ENCODE measurements around the gene TRAP1. TPM values are rescaled to one million over a fixed set of nuclear protein-coding genes. Genes with fewer than 3 reads are reported as not detected.

Gene TRAP1
- total and polyA plus RNA-seq, 2 experiments from 2014 or later: 143 to 228 TPM

DNA sequence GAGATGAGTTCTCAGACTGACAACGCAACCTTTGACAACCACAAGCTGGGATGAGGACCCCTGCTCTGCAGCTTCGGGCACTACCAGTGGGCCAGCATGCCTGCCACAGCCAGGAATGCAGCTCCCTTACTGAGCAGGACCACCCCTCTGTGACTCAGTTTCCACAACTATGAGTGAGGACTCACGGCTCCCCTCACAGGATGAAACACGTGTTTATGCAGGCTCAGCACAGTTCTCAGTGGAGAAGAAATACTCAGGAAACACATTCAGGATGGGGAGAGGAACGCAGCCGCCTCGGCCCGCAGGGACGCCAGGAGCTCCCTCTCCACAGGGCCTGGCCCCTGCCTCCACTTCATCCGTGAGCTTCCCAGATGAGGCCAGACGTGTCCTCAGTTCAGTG, 48.7 kb downstream of the TRAP1 start:
- H3K4me3 ChIP-seq: no peak overlapping the region
- no peaks in the 10 kb centered on the region for H3K79me2 ChIP-seq (replicated peaks; ENCODE audit: insufficient read depth)
- H3K36me3 Mint-ChIP-seq (ENCODE audit: low read depth): peaks cover 79% of the 10 kb centered on the region
- no peaks in the 10 kb centered on the region for H3K4me1 ChIP-seq (ENCODE audit: insufficient read depth)
- peaks cover 11% of the 10 kb centered on the region for H3K27me3 Mint-ChIP-seq (ENCODE audit: insufficient read depth, low read depth, poor library complexity)
- no peaks in the 10 kb centered on the region for H3K9me3 Mint-ChIP-seq
- H3K36me3 ChIP-seq (ENCODE audit: insufficient read depth): peaks cover 10% of the 10 kb centered on the region
- H3K27me3 ChIP-seq (ENCODE audit: insufficient read depth): no peaks in the 10 kb centered on the region
- ATAC-seq (no peak), DNase-seq (ENCODE audit: low spot score) (no peak)
- no peak for TF ChIP-seq EZH2 (IDR thresholded peaks at IDR 0.05; ENCODE audit: low read depth, unreplicated experiment)
- TF ChIP-seq NANOG (IDR thresholded peaks at IDR 0.05; ENCODE audit: borderline replicate concordance): no peak
- no peak for TF ChIP-seq ETS1 (IDR thresholded peaks at IDR 0.05)
- no peak for TF ChIP-seq EZH2phosphoT487 (IDR thresholded peaks at IDR 0.05; ENCODE audit: unreplicated experiment)
- TF ChIP-seq CREB1 (CRISPR knock-in tag; IDR thresholded peaks at IDR 0.05; ENCODE audit: low read depth): no peak
- TF ChIP-seq ZNF114 (CRISPR knock-in tag; IDR thresholded peaks at IDR 0.05): no peak
- TF ChIP-seq CTCF (conservative IDR thresholded peaks at IDR 0.05; ENCODE audit: low read depth in 2 of 2): no peak
- TF ChIP-seq REST (IDR thresholded peaks at IDR 0.05; ENCODE audit: unreplicated experiment): no peak
- TF ChIP-seq, protein P1, sequence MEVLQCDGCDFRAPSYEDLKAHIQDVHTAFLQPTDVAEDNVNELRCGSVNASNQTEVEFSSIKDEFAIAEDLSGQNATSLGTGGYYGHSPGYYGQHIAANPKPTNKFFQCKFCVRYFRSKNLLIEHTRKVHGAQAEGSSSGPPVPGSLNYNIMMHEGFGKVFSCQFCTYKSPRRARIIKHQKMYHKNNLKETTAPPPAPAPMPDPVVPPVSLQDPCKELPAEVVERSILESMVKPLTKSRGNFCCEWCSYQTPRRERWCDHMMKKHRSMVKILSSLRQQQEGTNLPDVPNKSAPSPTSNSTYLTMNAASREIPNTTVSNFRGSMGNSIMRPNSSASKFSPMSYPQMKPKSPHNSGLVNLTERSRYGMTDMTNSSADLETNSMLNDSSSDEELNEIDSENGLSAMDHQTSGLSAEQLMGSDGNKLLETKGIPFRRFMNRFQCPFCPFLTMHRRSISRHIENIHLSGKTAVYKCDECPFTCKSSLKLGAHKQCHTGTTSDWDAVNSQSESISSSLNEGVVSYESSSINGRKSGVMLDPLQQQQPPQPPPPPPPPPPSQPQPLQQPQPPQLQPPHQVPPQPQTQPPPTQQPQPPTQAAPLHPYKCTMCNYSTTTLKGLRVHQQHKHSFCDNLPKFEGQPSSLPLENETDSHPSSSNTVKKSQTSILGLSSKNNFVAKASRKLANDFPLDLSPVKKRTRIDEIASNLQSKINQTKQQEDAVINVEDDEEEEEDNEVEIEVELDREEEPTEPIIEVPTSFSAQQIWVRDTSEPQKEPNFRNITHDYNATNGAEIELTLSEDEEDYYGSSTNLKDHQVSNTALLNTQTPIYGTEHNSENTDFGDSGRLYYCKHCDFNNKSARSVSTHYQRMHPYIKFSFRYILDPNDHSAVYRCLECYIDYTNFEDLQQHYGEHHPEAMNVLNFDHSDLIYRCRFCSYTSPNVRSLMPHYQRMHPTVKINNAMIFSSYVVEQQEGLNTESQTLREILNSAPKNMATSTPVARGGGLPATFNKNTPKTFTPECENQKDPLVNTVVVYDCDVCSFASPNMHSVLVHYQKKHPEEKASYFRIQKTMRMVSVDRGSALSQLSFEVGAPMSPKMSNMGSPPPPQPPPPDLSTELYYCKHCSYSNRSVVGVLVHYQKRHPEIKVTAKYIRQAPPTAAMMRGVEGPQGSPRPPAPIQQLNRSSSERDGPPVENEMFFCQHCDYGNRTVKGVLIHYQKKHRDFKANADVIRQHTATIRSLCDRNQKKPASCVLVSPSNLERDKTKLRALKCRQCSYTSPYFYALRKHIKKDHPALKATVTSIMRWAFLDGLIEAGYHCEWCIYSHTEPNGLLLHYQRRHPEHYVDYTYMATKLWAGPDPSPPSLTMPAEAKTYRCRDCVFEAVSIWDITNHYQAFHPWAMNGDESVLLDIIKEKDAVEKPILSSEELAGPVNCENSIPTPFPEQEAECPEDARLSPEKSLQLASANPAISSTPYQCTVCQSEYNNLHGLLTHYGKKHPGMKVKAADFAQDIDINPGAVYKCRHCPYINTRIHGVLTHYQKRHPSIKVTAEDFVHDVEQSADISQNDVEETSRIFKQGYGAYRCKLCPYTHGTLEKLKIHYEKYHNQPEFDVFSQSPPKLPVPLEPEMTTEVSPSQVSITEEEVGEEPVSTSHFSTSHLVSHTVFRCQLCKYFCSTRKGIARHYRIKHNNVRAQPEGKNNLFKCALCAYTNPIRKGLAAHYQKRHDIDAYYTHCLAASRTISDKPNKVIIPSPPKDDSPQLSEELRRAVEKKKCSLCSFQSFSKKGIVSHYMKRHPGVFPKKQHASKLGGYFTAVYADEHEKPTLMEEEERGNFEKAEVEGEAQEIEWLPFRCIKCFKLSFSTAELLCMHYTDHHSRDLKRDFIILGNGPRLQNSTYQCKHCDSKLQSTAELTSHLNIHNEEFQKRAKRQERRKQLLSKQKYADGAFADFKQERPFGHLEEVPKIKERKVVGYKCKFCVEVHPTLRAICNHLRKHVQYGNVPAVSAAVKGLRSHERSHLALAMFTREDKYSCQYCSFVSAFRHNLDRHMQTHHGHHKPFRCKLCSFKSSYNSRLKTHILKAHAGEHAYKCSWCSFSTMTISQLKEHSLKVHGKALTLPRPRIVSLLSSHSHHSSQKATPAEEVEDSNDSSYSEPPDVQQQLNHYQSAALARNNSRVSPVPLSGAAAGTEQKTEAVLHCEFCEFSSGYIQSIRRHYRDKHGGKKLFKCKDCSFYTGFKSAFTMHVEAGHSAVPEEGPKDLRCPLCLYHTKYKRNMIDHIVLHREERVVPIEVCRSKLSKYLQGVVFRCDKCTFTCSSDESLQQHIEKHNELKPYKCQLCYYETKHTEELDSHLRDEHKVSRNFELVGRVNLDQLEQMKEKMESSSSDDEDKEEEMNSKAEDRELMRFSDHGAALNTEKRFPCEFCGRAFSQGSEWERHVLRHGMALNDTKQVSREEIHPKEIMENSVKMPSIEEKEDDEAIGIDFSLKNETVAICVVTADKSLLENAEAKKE (CRISPR knock-in tag; IDR thresholded peaks at IDR 0.05): no peak
- TF ChIP-seq JUNB (IDR thresholded peaks at IDR 0.05; ENCODE audit: unreplicated experiment): no peak
- no peak for TF ChIP-seq STAT1 (IDR thresholded peaks at IDR 0.05; ENCODE audit: unreplicated experiment)
- no peak for TF ChIP-seq POLR2AphosphoS5 (IDR thresholded peaks at IDR 0.05; ENCODE audit: low read depth)
- no peak for TF ChIP-seq ZNF331 (CRISPR knock-in tag; IDR thresholded peaks at IDR 0.05; ENCODE audit: low read depth)
- no peak overlapping the region for H3K4me3 Mint-ChIP-seq
- 0 out of 2 replicates have a peak, but pooled peaks cover 2% of the 10 kb centered on the region for H3F3A ChIP-seq (replicated peaks; ENCODE audit: low read depth)
- H3K27ac ChIP-seq (ENCODE audit: low read depth): no peak overlapping the region
- no peak overlapping the region for H3K4me2 ChIP-seq
- no peaks in the 10 kb centered on the region for H3K9me2 ChIP-seq (ENCODE audit: insufficient read depth)
- no peak overlapping the region for H2AFZ ChIP-seq
- H4K20me1 ChIP-seq (replicated peaks; ENCODE audit: insufficient read depth): no peaks in the 10 kb centered on the region; the same call in none of the 2 replicates
- no peak overlapping the region for H3K27ac Mint-ChIP-seq
- H3K4me1 Mint-ChIP-seq: no peaks in the 10 kb centered on the region
